GM15510 (cell line): ENCODE measurements around the gene TM4SF4.

Source experiments
- POLR2A ChIP-seq: IDR thresholded peaks from 3 replicates; pipeline ENCODE4 v1.6.1; 2011; ENCODE audit warnings: borderline replicate concordance; ENCODE audit not compliant: insufficient read length; ENCODE audit errors: extremely low read depth

The TM4SF4 gene

GRCh38 chr3:149535333-149535685, 60.8 kb downstream of the TM4SF4 start:
- TF ChIP-seq POLR2A = no peak

GRCh38 chr3:149536429-149536828, 61.9 kb downstream of the TM4SF4 start:
- no peak for TF ChIP-seq POLR2A

- no peak for TF ChIP-seq POLR2A
Measured at GRCh38 chr3:149538371-149538770, 63.9 kb downstream of the TM4SF4 start.

GRCh38 chr3:149541091-149541491, 66.6 kb downstream of the TM4SF4 start:
- no peak for TF ChIP-seq POLR2A

GRCh38 chr3:149542375-149543312, 68.1 kb downstream of the TM4SF4 start:
- TF ChIP-seq POLR2A = no peak

GRCh38 chr3:149545049-149545448, 70.6 kb downstream of the TM4SF4 start:
- TF ChIP-seq POLR2A = no peak

GRCh38 chr3:149547413-149547812, 72.9 kb downstream of the TM4SF4 start:
- no peak for TF ChIP-seq POLR2A

GRCh38 chr3:149547954-149548668, 73.6 kb downstream of the TM4SF4 start:
- TF ChIP-seq POLR2A = no peak

- TF ChIP-seq POLR2A = no peak
Measured at GRCh38 chr3:149548669-149549065, 74.2 kb downstream of the TM4SF4 start.

GRCh38 chr3:149551500-149551899, 77.0 kb downstream of the TM4SF4 start:
- TF ChIP-seq POLR2A = no peak

GRCh38 chr3:149552700-149553099, 78.2 kb downstream of the TM4SF4 start:
- TF ChIP-seq POLR2A = no peak
